Measurements from ENCODE around the gene PIGK.

The PIGK gene

DNA sequence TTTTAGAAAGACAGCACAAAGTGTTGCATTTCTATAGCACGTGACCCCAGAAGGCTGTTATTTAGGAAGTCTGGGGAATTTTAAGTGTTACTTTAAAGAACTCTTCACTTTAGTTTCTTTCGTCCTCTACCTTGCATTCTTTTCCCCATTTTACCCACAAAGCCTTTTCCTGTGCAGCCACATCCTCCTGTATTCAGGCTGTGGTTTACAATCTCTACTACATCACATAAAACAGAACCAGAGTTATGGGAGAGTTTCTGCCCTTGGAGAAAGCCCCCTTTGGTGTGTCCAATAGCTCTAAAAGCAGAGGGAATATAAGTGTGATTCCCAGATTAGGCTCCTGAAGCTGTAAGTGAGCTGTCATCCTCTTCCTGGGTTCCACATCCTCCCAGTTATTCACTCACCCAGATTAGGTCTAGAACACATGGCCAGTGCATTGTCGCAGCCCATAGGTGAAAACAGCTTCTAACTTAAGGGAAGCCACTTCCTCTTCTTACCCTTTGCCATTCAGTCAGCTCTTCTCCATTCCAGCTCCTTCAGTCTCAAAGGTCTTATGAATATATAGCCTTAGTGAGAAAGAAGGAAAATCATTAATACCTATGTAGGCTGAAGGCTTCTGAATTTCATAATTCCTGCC, 171.1 kb downstream of the PIGK start:
- no peaks in the 10 kb centered on the region for H3K9me3 ChIP-seq (ENCODE audit: low read length)
- H3K4me2 ChIP-seq (ENCODE audit: low read length): no peak overlapping the region
- no peak overlapping the region for H2AFZ ChIP-seq (ENCODE audit: low read length)
- H4K20me1 ChIP-seq (ENCODE audit: insufficient read depth, low read length): no peaks in the 10 kb centered on the region
- no peaks in the 10 kb centered on the region for H3K27me3 ChIP-seq (ENCODE audit: insufficient read depth, low read length)
- no peak overlapping the region for H3K27ac ChIP-seq (ENCODE audit: low read depth, low read length, poor library complexity, severe bottlenecking)
- no peaks in the 10 kb centered on the region for H3K79me2 ChIP-seq (ENCODE audit: insufficient read depth, low read length)
- H3K9ac ChIP-seq (ENCODE audit: low read length): no peak overlapping the region
- H3K9me2 ChIP-seq (ENCODE audit: low read depth, low read length): no peaks in the 10 kb centered on the region
- TF ChIP-seq EZH2 (IDR thresholded peaks at IDR 0.05; ENCODE audit: borderline replicate concordance, low read length): no peak
- TF ChIP-seq, protein P1, sequence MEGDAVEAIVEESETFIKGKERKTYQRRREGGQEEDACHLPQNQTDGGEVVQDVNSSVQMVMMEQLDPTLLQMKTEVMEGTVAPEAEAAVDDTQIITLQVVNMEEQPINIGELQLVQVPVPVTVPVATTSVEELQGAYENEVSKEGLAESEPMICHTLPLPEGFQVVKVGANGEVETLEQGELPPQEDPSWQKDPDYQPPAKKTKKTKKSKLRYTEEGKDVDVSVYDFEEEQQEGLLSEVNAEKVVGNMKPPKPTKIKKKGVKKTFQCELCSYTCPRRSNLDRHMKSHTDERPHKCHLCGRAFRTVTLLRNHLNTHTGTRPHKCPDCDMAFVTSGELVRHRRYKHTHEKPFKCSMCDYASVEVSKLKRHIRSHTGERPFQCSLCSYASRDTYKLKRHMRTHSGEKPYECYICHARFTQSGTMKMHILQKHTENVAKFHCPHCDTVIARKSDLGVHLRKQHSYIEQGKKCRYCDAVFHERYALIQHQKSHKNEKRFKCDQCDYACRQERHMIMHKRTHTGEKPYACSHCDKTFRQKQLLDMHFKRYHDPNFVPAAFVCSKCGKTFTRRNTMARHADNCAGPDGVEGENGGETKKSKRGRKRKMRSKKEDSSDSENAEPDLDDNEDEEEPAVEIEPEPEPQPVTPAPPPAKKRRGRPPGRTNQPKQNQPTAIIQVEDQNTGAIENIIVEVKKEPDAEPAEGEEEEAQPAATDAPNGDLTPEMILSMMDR (IDR thresholded peaks at IDR 0.05; ENCODE audit: low read length): no peak
- no peaks in the 10 kb centered on the region for H3K36me3 ChIP-seq (ENCODE audit: insufficient read depth, low read length)
- H3K4me3 ChIP-seq (ENCODE audit: low read depth, low read length, poor library complexity, severe bottlenecking): no peak overlapping the region
- no peaks in the 10 kb centered on the region for H3F3A ChIP-seq (ENCODE audit: insufficient read depth, low read length)
- H3K4me1 ChIP-seq (ENCODE audit: insufficient read depth, low read length, severe bottlenecking): no peaks in the 10 kb centered on the region

DNA sequence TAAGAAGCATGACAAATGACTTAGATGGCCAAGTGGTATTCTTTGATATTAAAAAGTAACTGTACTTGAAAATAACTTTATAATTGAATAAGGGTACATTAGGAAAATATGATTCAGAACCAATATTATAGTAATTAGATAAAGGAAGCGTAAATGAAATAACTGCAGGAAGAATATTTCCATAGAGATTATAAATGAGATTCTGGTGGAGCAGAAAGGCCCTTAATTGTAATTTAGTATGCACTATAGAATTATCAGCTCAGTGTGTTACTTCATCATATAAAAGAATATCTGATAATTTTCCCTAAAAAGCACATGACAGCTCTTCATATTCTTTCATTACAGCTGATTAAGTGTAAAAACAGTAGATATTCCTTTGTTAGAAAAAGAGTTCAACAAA, 171.7 kb downstream of the PIGK start:
- H3K4me3 ChIP-seq (ENCODE audit: low read depth, low read length, poor library complexity, severe bottlenecking): no peak overlapping the region
- no peak overlapping the region for H2AFZ ChIP-seq (ENCODE audit: low read length)
- H3K9me3 ChIP-seq (ENCODE audit: low read length): no peaks in the 10 kb centered on the region
- H3K27ac ChIP-seq (ENCODE audit: low read depth, low read length, poor library complexity, severe bottlenecking): no peak overlapping the region
- no peak overlapping the region for H3K4me2 ChIP-seq (ENCODE audit: low read length)
- no peaks in the 10 kb centered on the region for H3F3A ChIP-seq (ENCODE audit: insufficient read depth, low read length)
- H3K79me2 ChIP-seq (ENCODE audit: insufficient read depth, low read length): no peaks in the 10 kb centered on the region
- no peaks in the 10 kb centered on the region for H3K9me2 ChIP-seq (ENCODE audit: low read depth, low read length)
- no peaks in the 10 kb centered on the region for H3K4me1 ChIP-seq (ENCODE audit: insufficient read depth, low read length, severe bottlenecking)
- no peak for TF ChIP-seq EZH2 (IDR thresholded peaks at IDR 0.05; ENCODE audit: borderline replicate concordance, low read length)
- TF ChIP-seq, protein P1 (IDR thresholded peaks at IDR 0.05; ENCODE audit: low read length): no peak
- H3K27me3 ChIP-seq (ENCODE audit: insufficient read depth, low read length): no peaks in the 10 kb centered on the region
- H3K9ac ChIP-seq (ENCODE audit: low read length): no peak overlapping the region
- no peaks in the 10 kb centered on the region for H4K20me1 ChIP-seq (ENCODE audit: insufficient read depth, low read length)
- H3K36me3 ChIP-seq (ENCODE audit: insufficient read depth, low read length): no peaks in the 10 kb centered on the region

DNA sequence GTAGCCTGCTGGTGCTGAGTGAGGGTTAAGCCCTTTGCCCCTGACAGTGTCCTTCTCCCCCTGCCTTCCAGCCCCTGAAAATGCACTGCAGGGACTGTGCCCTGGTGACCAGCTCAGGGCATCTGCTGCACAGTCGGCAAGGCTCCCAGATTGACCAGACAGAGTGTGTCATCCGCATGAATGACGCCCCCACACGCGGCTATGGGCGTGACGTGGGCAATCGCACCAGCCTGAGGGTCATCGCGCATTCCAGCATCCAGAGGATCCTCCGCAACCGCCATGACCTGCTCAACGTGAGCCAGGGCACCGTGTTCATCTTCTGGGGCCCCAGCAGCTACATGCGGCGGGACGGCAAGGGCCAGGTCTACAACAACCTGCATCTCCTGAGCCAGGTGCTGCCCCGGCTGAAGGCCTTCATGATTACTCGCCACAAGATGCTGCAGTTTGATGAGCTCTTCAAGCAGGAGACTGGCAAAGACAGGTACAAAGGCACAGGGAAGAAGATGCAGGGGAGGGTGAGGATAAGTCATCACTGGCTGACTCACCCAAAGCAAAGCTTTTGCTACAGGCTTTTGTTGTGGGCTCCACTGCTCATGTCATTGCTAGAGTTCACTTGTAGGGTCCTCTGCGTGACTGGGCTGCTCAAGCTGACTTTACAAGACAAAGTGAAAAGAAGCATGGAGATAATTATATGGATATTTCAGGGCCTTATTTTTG, 174.9 kb downstream of the PIGK start:
- no peak overlapping the region for H3K4me3 ChIP-seq (ENCODE audit: low read depth, low read length, poor library complexity, severe bottlenecking)
- no peaks in the 10 kb centered on the region for H3K9me2 ChIP-seq (ENCODE audit: low read depth, low read length)
- H3K9ac ChIP-seq (ENCODE audit: low read length): no peak overlapping the region
- no peaks in the 10 kb centered on the region for H3K9me3 ChIP-seq (ENCODE audit: low read length)
- no peaks in the 10 kb centered on the region for H3F3A ChIP-seq (ENCODE audit: insufficient read depth, low read length)
- no peak overlapping the region for H3K4me2 ChIP-seq (ENCODE audit: low read length)
- H3K79me2 ChIP-seq (ENCODE audit: insufficient read depth, low read length): no peaks in the 10 kb centered on the region
- no peaks in the 10 kb centered on the region for H3K36me3 ChIP-seq (ENCODE audit: insufficient read depth, low read length)
- no peaks in the 10 kb centered on the region for H3K27me3 ChIP-seq (ENCODE audit: insufficient read depth, low read length)
- no peaks in the 10 kb centered on the region for H3K4me1 ChIP-seq (ENCODE audit: insufficient read depth, low read length, severe bottlenecking)
- H3K27ac ChIP-seq (ENCODE audit: low read depth, low read length, poor library complexity, severe bottlenecking): no peak overlapping the region
- H4K20me1 ChIP-seq (ENCODE audit: insufficient read depth, low read length): no peaks in the 10 kb centered on the region
- no peak for TF ChIP-seq EZH2 (IDR thresholded peaks at IDR 0.05; ENCODE audit: borderline replicate concordance, low read length)
- TF ChIP-seq, protein P1 (IDR thresholded peaks at IDR 0.05; ENCODE audit: low read length): no peak
- H2AFZ ChIP-seq (ENCODE audit: low read length): no peak overlapping the region
